Lung microvascular endothelial cell (primary cell): ENCODE measurements around the gene RAB10. TPM values are rescaled to one million over a fixed set of nuclear protein-coding genes. Genes with fewer than 3 reads are reported as not detected.
A peak's percentile ranks its signal among the peaks of the same experiment; 100 is the strongest.
"Not testable (repeated sequence)": the region's sequence is repeated elsewhere in the genome, so short reads cannot be mapped to it uniquely, and the experiment has no call there.

Experiments used
- DNase-seq, 2 donors: peaks; one replicate each; pipeline versions ENCODE4 v3.0.0 to v3.0.0-alpha.2; 2010; ENCODE audit warnings: low read depth in 2 of 2
- total RNA-seq: library from RNA; depleted of rRNA; stranded (reverse); fragments of >200 nt; gene quantifications from 2 replicates; pipeline ENCODE4 v1.2.1, GENCODE V29; 2014

RAB10 gene
- total RNA-seq, 1 donor from 2014 or later: 47.0 TPM

DNA sequence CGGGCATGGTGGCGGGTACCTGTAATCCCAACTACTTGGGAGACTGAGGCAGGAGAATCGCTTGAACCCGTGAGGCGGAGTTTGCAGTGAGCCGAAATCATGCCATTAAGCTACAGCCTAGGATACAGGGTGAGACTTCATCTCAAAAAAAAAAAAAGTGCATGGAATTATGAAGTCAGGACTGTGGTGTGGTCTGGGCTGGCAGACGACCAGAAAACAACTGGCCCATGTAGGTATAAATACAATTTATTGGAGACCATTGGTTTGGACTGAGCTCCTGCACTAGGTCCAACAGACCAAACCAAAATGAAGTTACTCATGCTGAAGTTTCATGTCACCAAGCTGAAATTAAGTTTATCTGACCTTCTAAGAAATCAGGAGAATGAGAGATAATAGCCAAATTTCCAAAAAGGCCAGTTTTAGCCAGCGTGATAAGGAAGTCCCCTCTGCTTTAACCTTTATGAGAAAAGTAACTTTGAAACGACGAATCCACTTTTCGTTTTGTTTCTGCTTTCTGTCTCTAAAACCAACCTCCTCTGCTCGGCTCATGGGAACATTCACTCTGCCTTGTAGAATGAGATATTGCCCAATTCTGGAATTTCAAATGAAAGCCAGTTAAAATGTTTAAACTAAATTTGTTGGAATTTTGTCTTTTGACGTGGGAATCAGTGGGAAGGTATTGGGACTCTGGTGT lies 17.7 kb upstream of the RAB10 start:
- no peak for DNase-seq

GRCh38 chr2:26016706-26017045 lies 17.2 kb upstream of the RAB10 start:
- DNase-seq: not testable (repeated sequence)

DNA sequence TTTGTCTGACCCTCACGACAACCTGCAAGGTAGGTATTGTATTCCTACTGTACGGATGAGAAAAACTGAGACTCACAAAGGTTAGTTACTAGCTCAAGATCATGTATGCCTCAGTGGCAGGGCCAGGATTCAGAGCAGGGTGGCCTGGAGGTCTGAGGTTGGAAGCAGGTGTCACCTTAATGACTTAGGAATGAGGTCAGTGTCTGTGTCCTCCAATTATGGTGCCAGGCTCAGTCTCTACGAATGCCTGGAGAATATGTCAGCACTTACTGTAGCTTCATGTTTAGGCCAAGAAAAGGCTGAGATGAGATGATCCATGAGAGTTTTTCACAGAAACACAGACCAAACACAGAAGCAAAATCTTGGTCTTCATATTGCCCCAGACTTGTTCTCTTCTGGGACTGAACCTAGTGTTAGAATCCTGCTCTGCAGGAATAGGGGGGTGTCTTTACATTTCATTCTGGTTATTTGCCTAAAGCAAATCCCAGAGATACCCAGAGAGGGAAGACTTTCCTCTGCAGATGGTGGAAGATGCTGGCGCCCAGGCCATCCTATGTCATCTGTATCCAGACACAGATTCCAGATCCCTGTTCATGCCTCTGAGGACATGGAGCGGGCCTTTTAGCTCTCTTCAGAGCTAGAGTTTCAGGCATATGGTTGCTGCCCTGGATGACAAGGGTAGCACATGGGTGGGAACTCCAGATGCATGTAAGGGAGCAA lies 16.3 kb upstream of the RAB10 start:
- no peak for DNase-seq

DNA sequence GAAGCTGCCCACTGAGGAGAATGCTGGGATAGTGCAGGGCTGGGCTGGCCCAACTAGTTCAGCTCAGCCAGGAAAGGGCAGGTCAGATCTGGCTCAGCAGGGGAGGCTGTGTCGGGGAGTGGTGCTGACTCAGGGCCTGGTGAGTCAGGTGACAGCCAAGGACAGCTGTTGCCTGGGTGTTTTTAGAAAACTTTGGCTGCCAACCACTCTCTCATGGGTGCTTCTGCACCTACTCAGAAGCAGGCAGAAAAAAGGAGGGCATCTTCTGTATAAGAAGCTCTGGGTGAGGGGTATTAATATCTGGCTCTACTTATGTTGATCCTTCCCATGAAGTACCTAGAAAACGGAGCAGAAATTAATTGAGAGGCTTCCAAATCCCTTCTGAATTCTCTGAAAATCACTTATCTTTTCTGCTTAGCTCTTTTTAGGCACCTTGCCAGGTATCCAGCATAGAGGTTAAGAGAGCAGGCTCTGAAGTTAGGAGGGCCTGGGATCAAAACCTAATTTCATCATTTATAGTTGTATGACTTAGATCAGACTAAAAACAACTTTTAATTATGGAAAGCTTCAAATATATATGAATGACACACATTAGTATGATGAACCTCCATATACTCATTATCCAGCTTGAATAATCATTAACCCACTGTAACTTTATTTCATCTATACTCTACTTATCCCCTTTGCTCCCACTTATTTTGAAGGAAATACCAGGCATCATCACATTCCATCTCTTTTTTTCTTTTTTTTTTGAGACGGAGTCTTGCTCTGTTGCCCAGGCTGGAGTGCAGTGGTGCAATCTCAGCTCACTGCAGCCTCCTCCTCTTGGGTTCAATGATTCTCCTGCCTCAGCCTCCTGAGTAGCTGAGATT lies 15.5 kb upstream of the RAB10 start:
- DNase-seq: peak; percentile 57 to 78

- no peak for DNase-seq
Measured at GRCh38 chr2:26020231-26020640, 13.6 kb upstream of the RAB10 start.

GRCh38 chr2:26024260-26024659 lies 9.6 kb upstream of the RAB10 start:
- DNase-seq: no peak

- DNase-seq: no peak
Measured at GRCh38 chr2:26025509-26025908, 8.4 kb upstream of the RAB10 start.

DNA sequence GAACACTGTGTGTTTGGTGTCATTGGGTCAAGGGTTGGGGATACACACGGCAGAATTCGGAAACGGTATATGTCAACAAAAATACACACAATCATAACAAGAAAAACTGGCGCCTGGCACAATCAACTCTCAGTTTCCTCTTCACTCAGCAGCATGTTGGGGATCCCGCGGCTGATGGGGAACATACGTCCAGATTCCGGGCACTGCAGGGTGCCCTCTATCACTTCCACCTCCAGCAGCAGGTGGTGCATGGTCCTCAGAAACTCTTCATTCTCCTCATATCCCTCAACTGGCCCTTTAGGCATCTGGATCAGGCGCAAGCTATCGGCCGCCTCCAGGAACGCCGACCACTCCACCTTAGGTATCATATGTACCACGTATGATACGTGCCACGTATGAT lies 5.8 kb upstream of the RAB10 start:
- DNase-seq: not testable (repeated sequence)

- peak in 1 of 2 donors; percentile 60 for DNase-seq
Measured at GRCh38 chr2:26032586-26033269, 1.2 kb upstream of the RAB10 start.

- DNase-seq: peak; percentile 74
Measured at GRCh38 chr2:26033270-26033817, 540 bp upstream of the RAB10 start.

DNA sequence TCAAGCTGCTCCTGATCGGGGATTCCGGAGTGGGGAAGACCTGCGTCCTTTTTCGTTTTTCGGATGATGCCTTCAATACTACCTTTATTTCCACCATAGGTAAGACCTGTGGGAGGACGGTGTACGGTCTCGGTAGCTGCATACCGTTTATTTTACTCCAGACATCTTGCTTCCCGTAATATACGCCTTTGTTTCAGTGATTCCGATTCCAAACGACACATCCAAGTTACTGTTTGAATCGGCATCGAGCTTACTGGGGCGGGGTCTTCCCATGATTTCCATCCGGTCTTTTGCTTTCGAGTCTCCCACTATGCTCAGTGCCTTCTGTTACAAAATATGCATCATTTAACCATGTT lies 731 bp downstream of the RAB10 start:
- DNase-seq: peak; percentile 34 to 46

- peak; percentile 11 to 21 for DNase-seq
Measured at GRCh38 chr2:26035090-26035743, 1.3 kb downstream of the RAB10 start.

DNA sequence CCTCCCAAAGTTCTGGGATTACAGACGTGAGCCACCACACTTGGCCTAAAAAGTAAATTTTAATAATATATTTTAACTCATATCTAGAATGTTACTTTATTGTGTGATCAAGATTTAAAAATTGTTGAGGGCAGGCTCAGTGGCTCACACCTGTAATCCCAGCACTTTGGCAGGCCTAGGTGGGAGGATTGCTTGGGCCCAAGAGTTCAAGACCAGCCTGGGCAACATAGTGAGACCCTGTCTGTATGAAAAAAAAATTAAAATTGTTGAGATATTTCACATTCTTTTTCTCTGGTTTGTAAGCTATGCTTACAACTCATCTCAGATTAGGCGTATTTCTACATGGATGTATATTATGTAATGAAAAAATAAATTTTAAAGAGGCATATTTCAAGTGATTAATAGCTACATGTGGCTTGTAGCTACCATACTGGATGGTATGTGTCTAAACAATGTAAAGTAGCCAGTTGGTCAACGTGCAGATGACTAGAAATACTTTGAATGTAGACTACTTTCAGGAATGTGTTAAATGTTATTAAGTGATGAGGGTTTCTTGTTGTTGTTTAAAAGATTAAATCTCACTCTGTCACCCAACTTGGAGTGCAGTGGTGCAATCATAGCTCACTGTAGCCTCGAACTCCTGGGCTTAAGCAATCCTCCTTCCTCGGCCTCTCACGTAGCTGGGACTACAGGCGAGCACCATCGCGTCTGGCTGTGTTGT lies 5.9 kb downstream of the RAB10 start:
- no peak for DNase-seq

DNA sequence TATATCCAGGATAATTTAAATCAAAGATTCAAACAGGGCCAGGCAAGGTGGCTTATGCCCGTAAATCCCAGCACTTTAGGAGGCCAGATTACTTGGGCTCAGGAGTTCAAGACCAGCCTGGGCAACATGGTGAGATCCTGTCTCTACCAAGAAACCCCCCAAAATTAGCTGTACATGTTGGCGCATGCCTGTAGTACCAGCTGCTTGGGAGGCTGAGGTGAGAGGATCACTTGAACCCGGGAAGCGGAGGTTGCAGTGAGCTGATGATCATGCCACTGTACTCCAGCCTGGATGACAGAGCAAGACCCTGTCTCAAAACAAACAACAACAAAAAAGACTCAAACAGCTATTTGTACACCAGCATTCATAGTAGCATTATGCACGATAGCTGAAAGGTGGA lies 9.2 kb downstream of the RAB10 start:
- DNase-seq: no peak

DNA sequence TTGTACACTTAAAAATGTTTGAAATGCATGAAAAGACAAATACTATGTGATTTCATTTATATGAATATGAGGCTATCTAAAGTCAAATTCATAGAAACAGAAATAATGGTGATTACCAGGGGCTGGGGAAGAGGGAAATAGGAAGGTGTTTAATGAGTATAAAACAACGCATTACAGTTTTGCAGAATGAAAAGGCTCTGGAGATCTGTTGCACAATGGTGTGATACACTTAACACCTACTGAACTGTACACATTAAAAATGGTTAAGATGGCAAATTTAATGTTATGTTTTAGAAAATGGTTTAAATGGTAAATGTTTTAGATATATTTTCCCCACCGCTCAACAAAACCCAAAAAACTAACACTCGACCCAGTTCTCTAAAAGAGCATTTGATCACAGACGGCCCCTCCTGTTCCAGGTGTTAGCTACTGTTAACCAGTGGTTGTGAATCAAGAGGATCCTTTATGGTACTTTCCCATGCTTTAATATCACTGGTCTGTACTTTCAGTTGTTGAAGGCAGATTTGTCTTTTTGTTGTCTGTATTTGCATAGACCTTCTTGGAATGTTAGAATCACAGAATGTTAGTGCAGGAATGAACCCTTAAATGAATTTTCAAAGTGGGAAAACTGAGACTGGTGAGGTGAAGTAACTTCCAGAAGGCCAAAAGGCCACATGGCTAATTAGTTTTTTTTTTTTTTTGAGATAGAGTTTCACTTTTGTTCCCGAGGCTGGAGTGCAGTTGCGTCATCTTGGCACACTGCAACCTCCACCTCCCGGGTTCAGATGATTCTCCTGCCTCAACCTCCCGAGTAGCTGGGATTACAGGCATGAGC lies 10.2 kb downstream of the RAB10 start:
- peak; percentile 53 to 60 for DNase-seq

GRCh38 chr2:26048791-26049190 lies 14.9 kb downstream of the RAB10 start:
- no peak for DNase-seq

DNA sequence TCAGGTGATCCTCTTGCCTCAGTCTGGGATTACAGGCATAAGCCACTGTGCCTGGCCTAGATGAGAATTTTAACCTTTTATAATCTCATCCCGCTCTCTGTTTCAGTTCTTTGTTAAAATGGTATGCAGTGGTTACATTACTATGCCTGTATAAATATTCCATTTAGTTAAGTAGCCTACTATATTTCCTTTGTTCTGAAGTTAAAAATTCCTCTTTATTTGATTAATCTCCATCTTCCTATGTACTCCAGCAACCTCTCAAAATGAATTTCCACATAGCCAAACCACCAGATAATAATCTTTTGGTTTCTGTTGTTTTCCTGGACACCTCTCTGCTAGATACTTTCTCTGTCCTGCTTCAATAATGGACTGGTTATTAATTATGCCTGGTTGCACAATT lies 15.8 kb downstream of the RAB10 start:
- no peak for DNase-seq

DNA sequence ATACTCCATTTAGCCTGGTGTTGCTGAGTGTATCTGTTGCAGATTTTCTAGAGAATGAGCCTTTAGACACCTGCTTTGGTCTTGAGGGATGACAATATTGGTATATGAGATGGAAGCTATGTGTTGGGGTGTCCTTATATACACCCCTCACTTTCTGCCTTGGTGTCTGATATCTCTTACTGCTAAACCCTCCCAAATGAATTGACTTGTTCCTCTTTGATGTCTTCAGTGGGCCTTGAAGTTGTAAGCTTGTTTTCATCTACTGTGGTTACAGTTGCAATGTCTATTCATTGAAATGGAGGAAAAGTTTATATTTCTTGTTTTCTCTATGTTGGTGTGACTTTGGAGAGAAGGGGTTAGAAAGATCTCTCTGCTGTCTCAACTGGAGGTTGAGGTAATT lies 18.9 kb downstream of the RAB10 start:
- DNase-seq: no peak

GRCh38 chr2:26054598-26055348 lies 20.9 kb downstream of the RAB10 start:
- no peak for DNase-seq
